CD4-positive, alpha-beta T cell treated with Interferon gamma for 1 hour (primary cell): ENCODE measurements around the gene ABL2.
"Not testable (repeated sequence)": the region's sequence is repeated elsewhere in the genome, so short reads cannot be mapped to it uniquely, and the experiment has no call there.

Experiments used
- DNase-seq: peaks from one replicate; pipeline ENCODE4 v3.0.0-alpha.2; 2020

The ABL2 gene

DNA sequence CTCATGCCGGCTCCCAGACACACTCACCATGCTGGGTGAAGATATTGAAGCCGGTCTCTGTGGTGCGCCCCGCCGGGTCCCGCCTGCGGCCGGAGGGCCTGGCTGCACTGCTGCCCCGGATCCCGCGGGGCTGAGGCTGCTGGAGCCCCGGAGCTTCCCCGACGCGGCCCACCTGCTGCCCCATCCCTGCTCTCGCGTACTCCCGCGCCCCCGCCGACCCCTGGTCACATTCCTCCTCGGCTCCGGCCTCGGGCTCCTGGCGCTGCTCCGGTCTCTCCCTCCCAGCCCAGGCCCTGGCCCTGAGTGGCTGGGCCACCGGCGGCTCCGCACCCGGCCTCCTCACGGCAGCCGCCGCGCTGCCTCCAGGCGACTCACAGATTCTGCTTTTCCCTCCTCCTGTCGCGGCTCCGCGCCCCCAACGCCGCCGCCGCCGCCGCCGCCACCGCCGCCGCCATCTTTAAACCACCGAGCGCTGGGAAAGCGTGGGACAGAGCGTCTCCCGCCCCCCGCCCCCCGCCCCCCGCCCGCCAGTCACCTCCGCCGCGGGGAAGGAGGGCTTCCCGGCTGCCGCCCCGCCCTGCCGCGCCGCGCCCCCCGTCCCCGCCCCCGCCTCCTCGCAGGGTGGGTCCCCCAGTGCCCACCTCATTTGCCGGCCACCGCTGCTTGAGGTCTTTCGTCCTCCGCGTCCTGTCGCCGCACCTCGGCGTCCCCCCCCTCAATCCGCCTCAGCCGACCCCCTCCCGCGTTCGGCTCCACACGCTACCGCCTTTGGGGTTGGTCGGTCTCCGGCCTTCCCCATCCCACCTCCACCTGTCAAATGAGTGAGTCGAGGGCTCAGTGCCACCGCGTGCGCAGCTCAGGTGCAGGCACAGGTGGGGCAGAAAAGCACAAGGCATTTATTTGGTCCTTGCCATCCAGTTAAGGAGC lies at the start of gene ABL2:
Gene ABL2, minus strand, starts transcription at position 464 of the 927 bp plus-strand sequence. Its CDS starts 280 bp downstream, at position 184.
- peak; percentile 51 for DNase-seq

DNA sequence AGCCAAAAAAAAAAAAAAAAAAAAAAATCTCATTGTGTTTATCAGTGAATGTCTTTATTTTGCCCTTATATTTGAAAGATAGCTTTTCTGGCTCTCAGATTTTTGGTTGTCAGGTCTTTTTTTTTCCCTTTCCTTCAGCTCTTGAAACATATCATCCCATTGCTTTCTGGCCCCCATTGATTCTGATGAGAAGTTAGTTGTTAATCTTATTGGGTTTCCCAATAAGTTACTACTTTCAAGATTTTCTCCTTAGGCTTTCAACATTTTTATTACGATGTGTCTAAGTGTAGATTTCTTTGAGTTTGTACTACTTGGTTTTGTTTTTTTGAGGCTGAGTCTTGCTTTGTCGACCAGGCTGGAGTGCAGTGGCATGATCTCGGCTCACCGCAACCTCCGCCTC lies 49.4 kb upstream of the ABL2 start:
- DNase-seq: no peak

DNA sequence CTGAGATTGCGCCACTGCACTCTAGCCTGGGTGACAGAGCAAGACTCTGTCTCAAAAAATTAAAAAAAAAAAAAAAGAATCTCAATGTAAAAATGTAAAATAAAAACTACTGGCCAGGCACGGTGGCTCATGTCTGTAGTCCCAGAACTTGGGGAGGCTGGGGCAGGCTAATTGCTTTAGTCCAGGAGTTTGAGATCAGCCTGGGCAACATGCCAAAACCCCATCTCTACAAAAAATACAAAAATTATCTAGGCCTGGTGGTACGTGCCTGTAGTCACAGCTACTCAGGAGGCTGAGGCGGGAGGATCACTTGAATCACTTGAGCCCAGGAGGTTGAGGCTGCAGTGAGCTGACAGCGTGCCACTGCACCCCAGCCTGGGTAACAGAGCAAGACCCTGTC lies 44.9 kb upstream of the ABL2 start:
- DNase-seq: not testable (repeated sequence)

DNA sequence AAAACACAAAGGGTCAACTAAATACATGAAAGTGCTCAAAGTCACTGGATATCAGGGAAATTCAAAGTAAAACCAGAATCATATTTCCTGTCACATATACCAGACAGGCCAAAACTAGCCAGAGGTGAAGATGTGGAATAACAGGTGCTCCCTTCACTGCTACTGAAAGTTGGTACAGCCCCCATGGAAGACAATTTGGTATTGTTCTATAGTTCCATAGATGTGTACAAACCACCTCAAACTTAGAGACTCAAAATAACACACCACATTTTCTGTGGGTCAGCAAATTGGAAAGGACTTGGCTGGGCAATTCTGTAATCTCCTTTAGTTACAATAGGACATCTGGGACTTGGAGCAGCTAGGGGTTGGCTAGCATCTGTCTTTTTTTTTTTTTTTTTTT lies 39.6 kb upstream of the ABL2 start:
- no peak for DNase-seq

DNA sequence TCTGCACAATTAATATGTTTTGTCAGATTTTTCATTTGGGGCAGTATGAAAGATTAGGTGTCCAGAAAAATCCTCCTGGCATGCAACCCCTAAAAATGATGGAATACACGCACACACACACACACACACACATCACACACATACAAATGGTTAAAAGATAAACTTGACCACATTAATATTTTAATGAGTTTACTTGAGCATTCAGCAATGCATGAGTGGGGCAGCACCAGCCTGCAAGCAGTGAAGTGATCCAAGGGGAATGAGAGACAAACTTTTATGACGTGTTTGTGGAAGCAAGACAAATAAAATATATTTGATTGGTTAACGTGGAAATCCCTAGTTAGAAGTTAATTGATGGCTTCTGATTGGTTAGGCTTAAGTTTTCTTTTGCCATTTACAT lies 35.0 kb upstream of the ABL2 start:
- no peak for DNase-seq

DNA sequence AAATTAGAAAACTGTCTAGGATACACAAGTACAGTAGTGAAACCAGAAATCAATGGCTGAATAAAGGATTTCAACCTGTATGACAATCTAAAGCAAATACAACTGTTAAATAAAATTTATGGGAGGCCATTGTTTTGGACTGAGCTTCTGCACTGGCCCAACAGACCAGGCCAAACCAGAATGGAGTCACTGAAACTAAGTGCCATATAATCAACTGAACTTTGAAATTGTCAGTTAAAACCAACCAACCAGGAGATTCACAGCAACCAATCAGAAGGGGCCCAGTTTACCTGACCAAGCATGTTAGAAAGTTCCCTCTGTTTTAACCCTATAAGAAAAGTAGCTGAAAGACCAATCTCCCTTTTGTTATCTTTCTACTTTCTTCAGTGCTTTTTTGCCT lies 33.6 kb upstream of the ABL2 start:
- DNase-seq: no peak

DNA sequence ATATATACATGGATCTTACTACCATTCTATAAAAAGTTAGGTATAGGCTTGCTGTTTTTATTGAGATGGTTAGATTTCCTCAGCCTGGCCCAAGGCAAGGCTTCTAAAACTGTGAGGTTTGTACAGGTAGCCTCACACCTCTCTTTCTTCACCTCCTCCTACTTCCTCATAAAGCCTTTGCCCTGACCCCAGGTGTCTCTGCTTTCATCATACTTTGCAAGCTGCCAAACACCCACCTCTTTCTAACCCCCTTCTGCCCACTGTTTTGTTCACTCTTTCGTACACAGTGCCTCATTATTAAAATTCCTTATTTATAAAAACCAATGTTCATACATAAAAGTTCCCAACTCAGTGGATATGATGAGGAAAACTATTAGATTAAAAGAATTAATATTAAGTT lies 32.7 kb upstream of the ABL2 start:
- DNase-seq: no peak

DNA sequence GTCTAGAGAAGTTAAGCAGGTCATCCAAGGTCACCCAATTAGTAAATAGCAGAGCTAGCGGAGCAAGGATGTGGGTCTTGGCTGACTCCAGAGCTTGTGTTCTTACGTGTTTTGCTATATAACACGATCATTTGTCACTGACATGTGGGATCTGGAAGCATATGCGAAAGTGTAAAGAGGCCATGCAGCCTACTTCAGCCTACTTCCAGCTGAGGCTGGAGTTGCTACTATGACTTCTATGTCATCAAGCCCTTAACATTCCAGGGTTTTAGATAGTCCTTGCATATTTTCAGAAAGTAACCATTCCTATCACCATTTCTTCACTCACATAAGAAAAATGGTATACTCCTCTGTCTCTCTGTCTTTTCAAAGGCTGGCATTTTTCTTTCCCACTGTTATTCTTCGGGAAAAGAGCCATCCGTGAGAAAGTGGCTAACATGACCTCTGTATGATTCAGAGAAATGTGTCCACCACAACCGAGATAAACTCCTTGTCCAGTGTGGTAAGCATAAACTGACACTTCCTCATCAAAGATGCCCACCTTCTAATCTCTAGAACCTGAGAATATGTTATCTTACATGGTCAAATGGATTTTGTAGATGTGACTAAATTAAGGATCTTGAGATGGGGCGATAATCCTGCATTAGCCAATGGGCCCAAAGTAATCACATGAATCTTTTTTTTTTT lies 24.0 kb upstream of the ABL2 start:
- no peak for DNase-seq

DNA sequence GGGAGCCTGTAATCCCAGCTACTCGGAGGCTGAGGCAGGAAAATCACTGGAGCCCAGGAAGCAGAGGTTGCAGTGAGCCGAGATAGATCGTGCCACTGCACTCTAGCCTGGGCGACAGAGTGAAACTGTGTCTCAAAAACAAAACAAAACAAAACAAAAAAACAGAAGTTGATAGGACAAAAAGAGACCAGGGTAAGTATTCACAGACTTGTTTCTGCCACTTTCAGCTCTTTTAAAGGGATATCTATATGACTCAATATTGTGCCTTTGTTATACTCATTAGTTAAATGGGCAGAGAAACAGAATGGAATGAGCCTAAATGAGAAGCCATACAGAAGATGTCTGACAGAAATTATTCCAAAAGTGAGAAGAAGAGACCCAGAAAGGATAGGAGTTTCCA lies 23.1 kb upstream of the ABL2 start:
- DNase-seq: no peak

DNA sequence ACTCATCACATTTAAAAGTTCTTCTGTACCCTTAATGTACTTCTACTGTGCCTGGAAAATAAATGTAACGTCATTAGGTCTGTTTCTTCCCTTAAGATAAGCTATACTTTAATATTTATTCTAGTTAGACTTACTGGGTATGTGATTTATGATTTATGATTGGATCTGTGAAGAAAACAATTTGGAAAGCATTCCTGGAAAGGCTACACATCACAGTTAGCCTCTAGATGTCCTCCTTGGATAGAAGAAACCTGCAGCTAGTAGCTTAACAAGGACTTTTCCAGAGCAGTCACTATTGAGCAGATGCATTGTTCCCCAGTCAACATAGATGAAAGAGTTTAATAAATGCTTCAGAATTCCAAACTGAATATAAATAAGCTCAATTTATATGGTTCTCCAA lies 22.2 kb upstream of the ABL2 start:
- DNase-seq: no peak

DNA sequence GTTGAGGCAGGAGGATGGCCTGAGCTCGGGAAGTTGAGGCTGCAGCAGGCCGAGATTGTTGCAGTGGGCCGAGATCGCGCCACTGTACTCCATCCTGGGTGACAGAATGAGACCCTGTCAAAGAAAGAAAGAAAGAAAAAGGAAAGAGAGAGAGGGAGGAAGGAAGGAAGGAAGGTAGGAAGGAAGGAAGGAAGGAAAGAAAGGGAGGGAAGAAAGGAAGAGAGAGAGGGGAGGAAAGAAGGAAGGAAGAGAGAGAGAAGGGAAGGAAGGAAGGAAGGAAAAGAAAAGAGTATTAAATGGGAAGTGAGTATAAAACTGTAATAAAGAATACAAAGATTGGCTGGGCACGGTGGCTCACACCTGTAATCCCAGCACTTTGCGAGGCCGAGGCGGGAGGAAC lies 18.4 kb upstream of the ABL2 start:
- DNase-seq: no peak

DNA sequence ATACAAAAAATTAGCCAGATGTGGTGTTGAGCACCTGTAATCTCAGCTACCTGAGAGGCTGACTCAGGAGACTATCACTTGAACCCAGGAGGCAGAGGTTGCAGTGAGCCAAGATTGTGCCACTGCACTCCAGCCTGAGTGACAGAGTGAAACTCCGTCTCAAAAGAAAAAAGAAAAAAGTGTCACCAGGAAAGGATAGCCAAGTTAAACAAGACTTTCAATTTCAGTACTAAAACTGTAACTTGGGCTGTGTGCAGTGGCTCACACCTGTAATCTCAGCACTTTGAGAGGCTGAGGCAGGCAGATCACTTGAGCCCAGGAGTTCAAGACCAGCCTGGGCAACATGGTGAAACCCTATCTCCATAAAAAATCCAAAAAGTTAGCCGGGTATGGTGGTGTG lies 15.9 kb upstream of the ABL2 start:
- not testable (repeated sequence) for DNase-seq

DNA sequence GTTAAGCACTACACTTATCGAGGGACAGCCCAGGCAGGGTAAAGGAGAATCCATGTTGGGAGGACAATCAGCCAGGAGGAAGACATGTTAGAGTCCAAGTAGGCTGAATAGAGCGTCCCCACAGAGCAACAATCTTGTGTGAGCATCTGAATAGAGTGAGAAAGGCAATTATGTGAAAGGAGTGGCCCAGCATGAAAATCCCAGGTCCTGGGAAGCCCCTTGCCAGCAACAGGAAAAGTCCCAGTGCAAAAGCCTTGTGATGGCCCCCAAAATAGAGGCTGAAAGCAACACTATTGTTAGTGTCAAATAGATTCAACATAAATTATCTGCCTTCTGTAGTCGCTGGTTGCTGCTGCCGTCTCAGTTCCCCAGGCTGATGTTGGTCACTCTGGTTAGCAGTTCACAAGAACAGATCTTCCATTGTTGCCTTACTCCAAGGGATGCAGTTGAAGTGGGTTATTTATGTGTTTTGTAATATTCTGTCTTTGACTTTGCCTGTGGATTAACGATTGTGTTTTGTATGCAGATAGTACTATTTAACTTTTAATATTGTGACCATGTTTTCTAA lies 12.1 kb upstream of the ABL2 start:
- DNase-seq: no peak

DNA sequence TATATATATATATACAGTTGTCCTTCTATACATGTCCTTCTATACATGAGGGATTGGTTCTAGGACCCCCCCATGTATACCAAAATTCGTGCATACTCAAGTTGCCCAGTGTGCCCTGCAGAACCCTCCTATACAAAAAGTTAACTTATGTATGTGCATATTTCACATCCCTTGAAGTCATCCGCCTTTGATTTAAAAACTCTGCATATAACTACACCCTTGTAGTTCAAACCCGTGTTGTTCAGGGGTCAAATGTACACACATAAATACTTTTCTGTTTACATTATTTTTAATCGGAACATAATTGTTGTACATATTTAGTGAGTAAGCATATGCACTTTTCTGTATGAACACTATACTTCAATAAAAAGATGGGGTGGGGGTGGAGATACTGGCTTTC lies 7.7 kb upstream of the ABL2 start:
- no peak for DNase-seq

DNA sequence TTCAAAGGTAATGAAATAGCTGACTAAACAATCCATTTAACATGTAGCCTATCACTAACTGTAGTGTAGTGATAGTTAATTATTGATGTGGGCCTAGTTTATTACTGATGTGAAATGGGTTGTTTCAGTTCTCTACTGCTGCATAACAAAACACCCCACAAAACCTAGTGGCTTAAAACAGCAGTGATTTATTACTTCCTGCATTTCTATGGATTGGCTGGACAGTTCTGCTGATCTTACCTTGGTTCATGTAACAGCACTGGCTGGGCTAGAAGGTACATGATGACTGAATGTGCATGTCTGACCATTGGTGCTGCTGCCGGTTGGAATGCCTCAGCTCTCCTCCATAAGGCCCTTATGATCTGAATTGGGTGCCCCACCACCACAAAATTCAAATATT lies 5.4 kb upstream of the ABL2 start:
- DNase-seq: no peak

DNA sequence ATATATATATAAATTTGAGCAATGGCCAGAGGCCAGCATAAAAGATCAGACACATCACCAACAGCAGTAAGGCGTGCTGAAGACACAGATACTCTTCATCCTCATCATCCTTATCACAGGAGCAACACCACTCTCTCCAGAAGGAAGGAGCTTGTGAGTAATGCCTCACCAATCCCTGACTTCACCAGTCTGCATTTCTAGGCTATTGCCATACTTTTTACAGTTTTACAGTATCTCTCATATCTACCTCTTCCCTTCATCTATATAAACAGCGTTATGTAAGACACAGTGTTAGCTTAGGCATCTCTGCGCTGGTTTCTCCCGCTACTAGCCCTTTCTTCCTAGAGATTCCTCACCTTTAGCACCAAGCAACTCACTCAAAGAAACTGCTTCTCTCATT lies 2.4 kb upstream of the ABL2 start:
- no peak for DNase-seq

DNA sequence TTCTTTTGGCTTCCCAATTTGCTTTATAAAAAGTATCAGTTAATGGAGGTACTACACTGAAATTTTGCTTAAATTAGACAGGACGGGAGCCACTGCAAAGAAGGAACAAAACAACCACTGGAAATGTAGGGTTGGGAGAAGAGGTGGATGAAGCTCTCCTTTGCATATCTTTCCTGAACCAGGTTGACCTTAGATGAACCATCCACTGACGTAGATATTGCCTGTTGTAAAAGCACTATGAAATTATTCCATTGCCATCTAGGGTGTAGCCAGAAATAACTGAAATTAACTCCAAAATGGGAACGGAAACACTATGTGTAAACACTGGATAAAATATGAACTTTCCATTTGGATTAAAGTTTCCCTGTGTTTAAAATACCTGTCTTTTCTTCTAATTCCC lies 1.2 kb upstream of the ABL2 start:
- DNase-seq: no peak

DNA sequence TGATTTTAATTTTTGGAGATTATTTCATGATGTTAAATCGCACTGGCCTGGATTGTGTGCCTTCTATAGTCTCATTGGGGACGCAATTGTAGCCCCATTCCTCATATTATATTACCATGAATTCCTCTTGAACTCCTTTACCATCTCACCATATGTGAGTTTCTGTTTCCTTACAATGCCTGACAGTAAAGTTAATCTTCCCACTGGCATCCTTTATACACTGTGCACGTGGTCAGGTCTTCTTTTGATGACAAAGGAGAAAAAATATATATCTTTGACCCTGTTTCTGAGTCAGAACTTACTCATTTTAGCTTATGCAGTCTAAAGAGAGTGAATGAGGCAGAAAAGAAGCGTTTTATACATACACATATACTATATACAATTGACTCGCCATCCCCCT lies 774 bp upstream of the ABL2 start:
- DNase-seq: no peak

DNA sequence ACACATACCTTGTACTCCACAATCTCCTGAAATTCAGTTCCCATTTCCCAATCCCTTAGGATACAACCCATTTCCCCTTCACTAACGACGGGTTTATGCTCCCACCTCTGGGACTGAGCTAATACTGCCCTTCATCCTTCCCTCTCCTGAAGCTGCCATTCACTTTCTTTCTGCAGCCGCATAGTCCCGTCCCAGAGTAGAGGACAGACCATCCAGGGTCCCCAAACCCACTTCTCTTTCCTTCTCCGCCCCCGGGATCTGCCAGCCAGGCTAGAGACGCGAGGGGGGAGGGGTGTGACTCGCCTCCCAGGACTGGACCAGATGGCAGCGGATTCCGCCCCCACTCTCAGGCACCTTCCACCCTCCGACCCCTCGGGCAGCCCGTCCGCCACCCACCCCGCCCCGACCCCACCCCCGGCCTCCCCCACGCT lies 679 bp downstream of the ABL2 start:
- DNase-seq: no peak

DNA sequence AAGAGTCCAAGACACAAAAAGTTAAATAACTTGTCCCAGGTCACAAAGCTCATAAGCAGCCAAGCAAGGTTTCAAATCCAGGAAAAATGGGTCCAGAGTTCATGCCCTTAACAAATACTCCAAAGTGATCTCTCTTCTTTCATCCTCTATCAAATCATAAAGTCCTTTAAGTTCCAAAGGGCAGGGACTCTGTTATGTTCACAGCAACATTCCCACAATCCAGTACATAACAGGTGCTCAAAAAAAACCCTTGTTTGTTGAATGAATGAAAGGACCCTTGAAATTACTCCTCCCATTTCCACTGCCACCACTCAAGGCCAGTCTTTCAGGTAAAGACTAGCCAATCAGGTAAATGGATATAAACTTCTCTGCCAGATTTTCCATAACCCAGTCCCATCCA lies 2.7 kb downstream of the ABL2 start:
- no peak for DNase-seq

DNA sequence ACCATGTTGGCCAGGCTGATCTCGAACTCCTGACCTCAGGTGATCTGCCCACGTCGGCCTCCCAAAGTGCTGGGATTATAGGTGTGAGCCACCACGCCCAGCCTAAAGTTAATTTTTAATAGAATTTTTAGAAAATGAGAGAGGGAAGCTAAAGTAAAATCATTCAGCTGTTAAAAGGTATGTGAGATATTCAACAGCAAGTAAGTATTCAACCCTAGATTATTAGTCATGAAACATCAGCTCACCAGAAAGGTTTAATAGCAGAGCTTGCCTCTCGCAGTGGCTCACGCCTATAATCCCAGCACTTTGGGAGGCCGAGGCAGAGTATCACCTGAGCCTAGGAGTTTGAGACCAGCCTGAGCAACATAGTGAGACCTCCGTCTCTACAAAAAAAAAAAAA lies 5.0 kb downstream of the ABL2 start:
- DNase-seq: not testable (repeated sequence)

DNA sequence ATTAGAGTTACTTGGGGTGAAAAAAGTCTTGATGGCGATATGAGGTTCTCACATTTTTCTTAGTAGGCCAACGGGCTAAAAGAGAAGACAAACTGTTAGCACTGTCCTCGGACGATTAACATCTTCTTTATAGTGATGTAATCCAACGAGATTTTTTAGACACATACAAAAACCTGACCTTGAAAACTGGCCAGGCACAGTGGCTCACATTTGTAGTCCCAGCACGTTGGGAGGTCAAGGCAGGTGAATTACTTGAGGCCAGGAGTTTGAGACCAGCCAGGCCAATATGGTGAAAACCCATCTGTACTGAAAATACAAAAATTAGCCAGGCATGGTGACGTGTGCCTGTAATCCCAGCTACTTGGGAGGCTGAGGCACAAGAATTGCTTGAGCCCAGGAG lies 8.4 kb downstream of the ABL2 start:
- DNase-seq: not testable (repeated sequence)

DNA sequence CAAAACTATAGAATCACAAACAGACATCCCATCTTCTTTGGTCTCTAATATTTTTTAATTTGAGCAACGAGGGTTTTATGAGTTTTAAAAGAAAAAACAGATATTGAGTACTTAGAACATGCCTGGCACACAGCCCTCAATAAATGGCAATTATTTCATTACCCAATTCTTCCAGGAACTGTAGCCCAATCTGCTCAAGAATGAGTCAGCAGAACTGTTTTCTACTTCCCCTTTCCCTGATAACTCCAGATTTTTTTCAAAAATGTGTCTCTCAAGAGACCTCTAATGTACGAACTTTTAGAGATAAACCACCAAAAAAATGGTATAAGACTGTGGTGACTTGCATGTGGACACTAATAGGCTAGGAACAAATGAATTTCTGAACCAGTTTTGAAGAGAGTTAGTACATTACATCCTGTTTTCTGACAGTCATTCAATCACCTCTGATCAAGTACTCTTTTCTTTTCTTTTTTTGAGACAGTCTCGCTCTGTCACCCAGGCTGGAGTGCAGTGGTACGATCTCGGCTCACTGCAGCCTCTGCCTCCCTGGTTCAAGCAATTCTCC lies 11.5 kb downstream of the ABL2 start:
- no peak for DNase-seq

DNA sequence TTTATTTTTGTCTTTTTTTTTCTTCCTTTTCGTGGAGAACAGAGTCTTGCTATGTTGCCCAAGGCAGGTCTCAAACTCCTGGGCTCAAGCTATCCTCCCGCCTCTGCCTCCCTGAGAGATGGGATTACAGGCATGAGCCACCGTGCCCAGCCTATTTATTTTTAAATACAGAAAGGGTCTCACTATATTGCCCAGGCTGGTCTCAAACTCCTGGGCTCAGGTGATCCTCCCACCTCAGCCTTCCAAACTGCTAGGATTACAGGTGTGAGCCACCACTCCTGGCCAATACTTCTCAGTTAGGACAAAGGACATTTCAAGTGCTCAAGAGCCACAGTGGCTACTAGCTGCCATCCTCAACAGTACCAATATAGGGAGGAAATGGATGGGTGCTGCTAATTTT lies 16.2 kb downstream of the ABL2 start:
- DNase-seq: not testable (repeated sequence)
